ENCODE measurements around the gene RAD51B.
"Not testable (repeated sequence)": the region's sequence is repeated elsewhere in the genome, so short reads cannot be mapped to it uniquely, and the experiment has no call there.

Gene RAD51B

DNA sequence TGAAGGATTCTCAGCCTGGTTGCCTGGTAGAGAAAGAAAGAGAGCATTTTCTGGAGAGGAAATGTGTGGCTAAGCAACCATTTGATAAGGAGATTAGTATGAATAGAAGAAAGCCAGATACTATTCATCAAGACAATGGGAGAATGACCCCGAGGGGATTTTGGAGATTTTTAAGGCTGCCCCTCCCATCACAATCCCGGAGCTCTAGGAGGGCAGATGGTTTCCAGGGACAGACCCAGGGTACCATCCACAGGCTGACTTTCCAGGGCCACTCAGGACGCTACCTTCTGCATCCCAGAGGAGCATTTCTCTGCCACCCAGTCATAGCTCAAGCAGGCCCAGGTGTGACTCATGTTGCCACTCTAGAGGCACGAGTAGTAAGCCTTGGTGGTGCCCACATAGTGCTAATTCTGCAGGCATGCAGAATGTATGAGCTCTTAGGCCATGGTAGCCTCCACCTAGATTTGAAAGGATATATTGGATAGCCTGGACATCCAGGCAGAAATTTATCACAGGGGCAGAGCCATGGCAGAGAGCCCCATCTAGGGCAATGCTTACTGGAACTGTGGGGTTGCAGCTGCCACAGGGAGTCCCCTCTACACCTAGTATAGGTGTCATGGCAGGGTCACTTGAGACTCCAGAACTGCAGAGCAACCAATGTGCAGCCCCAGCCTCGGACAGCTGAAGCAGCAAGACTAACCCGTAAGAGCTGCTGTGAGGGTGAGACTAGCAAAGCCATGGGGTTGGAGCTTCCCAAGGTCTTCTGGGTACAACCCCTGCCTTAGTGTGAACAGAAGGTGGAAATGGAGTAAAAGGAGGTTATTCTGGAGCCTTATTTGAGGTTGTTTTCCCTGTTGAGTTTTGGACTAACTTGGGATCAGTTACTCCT is 607.3 kb downstream of the RAD51B start:
- no peak for TF ChIP-seq CTCF (IDR thresholded peaks at IDR 0.05; ENCODE audit: low read depth, low read length)
- Histone ChIP-seq H3K9me3 (no peaks in the 10 kb centered on the region), H3K36me3 (no peaks in the 10 kb centered on the region), H3K27me3 (no peaks in the 10 kb centered on the region), H3K4me3 (ENCODE audit: low read depth, low read length) (no peak overlapping the region), H3K4me1 (no peaks in the 10 kb centered on the region)
- no peak for DNase-seq

DNA sequence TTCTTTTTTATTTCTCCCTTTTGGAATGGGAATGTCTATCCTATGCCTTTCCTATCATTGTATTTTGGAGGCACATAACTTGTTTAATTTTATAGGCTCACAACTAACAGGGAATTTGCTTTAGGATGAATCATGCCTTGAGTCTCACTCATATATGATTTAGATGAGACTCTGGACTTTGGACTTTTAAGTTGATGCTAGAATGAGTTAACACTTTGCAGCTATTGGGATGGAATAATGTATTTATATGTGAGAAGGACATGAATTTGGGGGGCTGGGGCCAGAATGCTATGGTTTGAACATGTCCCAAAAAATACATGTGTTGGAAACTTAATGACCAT is 607.9 kb downstream of the RAD51B start:
- no peaks in the 10 kb centered on the region for H3K4me1 ChIP-seq

DNA sequence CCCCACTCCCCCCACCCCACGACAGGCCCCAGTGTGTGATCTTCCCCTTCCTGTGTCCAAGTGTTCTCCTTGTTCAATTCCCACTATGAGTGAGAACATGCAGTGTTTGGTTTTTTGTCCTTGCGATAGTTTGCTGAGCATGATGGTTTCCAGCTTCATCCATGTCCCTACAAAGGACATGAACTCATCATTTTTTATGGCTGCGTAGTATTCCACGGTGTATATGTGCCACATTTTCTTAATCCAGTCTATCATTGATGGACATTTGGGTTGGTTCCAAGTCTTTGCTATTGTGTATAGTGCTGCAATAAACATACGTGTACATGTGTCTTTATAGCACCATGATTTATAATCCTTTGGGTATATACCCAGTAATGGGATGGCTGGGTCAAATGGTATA is 609.3 kb downstream of the RAD51B start:
- H3K36me3 ChIP-seq; DNase-seq; H3K27me3 ChIP-seq; H3K4me3 ChIP-seq (ENCODE audit: low read depth, low read length); H3K4me1 ChIP-seq; H3K9me3 ChIP-seq: not testable (repeated sequence)

More for the DNA sequence above, 607.9 kb downstream of the RAD51B start:
- H3K27me3 ChIP-seq, result no peaks in the 10 kb centered on the region
- H3K4me3 ChIP-seq (ENCODE audit: low read depth, low read length), result no peak overlapping the region
- no peak for TF ChIP-seq CTCF (IDR thresholded peaks at IDR 0.05; ENCODE audit: low read depth, low read length)
- DNase-seq, result no peak
- H3K36me3 ChIP-seq, result no peaks in the 10 kb centered on the region
- no peaks in the 10 kb centered on the region for H3K9me3 ChIP-seq

DNA sequence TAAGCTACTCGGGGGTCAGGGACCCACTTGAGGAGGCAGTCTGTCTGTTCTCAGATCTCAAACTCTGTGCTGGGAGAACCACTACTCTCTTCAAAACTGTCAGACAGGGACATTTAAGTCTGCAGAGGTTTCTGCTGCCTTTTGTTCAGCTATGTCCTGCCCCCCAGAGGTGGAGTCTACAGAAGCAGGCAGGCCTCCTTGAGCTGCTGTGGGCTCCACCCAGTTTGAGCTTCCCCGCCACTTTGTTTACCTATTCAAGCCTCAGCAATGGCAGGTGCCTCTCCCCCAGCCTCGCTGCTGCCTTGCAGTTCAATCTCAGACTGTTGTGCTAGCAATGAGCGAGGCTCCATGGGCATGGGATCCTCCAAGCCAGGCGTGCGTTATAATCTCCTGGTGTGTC is 614.6 kb downstream of the RAD51B start:
- H3K4me3 ChIP-seq (ENCODE audit: low read depth, low read length); H3K36me3 ChIP-seq; DNase-seq; H3K9me3 ChIP-seq; H3K4me1 ChIP-seq; H3K27me3 ChIP-seq: not testable (repeated sequence)

DNA sequence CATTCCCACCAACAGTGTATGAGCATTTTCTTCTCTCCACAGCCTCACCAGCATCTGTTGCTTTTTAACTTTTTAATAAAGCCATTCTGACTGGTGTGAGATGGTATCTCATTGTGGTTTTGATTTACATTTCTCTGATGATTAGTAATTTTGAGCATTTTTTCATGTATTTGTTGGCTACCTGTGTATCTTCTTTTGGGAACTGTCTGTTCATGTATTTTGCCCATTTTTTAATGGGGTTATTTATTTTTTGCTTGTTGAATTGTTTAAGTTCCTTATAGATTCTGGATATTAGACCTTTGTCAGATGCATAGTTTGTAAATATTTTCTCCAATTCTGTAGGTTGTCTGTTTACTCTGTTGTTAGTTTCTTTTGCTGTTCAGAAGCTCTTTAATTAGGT is 616.1 kb downstream of the RAD51B start:
- H3K9me3 ChIP-seq; DNase-seq; H3K36me3 ChIP-seq; H3K4me3 ChIP-seq (ENCODE audit: low read depth, low read length); H3K27me3 ChIP-seq; H3K4me1 ChIP-seq: not testable (repeated sequence)

GRCh38 chr14:68439676-68440075 is 620.1 kb downstream of the RAD51B start:
- Histone ChIP-seq H3K9me3 (no peaks in the 10 kb centered on the region), H3K4me3 (ENCODE audit: low read depth, low read length) (no peak overlapping the region), H3K4me1 (no peaks in the 10 kb centered on the region), H3K27me3 (no peaks in the 10 kb centered on the region), H3K36me3 (no peaks in the 10 kb centered on the region)
- DNase-seq, result no peak
- TF ChIP-seq CTCF (IDR thresholded peaks at IDR 0.05; ENCODE audit: low read depth, low read length), result no peak

- no peaks in the 10 kb centered on the region for H3K36me3 ChIP-seq
- no peak overlapping the region for H3K4me3 ChIP-seq (ENCODE audit: low read depth, low read length)
- no peaks in the 10 kb centered on the region for H3K9me3 ChIP-seq
- no peak for DNase-seq
- no peaks in the 10 kb centered on the region for H3K4me1 ChIP-seq
- no peak for TF ChIP-seq CTCF (IDR thresholded peaks at IDR 0.05; ENCODE audit: low read depth, low read length)
- H3K27me3 ChIP-seq, result no peaks in the 10 kb centered on the region
These were observed 621.2 kb downstream of the RAD51B start for GRCh38 chr14:68440820-68441219.

- no peak for TF ChIP-seq CTCF (IDR thresholded peaks at IDR 0.05; ENCODE audit: low read depth, low read length)
- H3K27me3 ChIP-seq, result no peaks in the 10 kb centered on the region
- H3K4me3 ChIP-seq (ENCODE audit: low read depth, low read length), result no peak overlapping the region
- no peaks in the 10 kb centered on the region for H3K4me1 ChIP-seq
- no peaks in the 10 kb centered on the region for H3K36me3 ChIP-seq
- no peaks in the 10 kb centered on the region for H3K9me3 ChIP-seq
- DNase-seq, result no peak
These were observed 622.0 kb downstream of the RAD51B start for GRCh38 chr14:68441542-68441941.

Data from BE2C (cell line).